HCT116 (cell line): ENCODE results near the gene FBXL19. TPM values are rescaled to one million over a fixed set of nuclear protein-coding genes. Genes with fewer than 3 reads are reported as not detected.

ENCODE experiments used
- ATAC-seq: fragments of 200-7000 bp; cut with Tn5 transposase; 2 replicates; pipeline ENCODE4 v1.9.1; 2020; ENCODE audit warnings: mild to moderate bottlenecking, moderate library complexity
- BruUV-seq: library from RNA; stranded (reverse); fragments of 400-500 nt; replicated peaks from 2 replicates; lab custom pipeline; 2021; lab: Mats Ljungman, UMichigan
- CTCF ChIA-PET: fragments of 300-600 bp; sonication (Branson Sonifier 250); formaldehyde crosslinking; loops from one replicate; lab custom pipeline; 2021; ENCODE audit warnings: antibody characterized with exemption; lab: Charles Lee
- POLR2A ChIA-PET: fragments of 300-600, 350-600 bp; sonication (Branson Sonifier 250); formaldehyde crosslinking; loops from one replicate; lab custom pipeline; 2021; ENCODE audit warnings: antibody characterized with exemption; lab: Charles Lee
- RAD21 ChIA-PET, 2 experiments: fragments of 300-600 bp; sonication (Branson Sonifier 250); formaldehyde crosslinking; loops; one replicate each; lab custom pipeline; 2023; ENCODE audit warnings: low total read pairs in 2 of 2; ENCODE audit not compliant: uncharacterized antibody in 2 of 2, unreplicated experiment in 2 of 2, low non-redundant PET in 1 of 2; lab: Charles Lee
- DNase-seq: peaks from one replicate; pipeline ENCODE4 v3.0.0-alpha.2; 2010; ENCODE audit warnings: low read depth, low spot score
- H2AFZ ChIP-seq: fragments of 200-600 bp; shearing (Covaris generic), sonication (generic); 2 replicates; pipeline ENCODE4 v1.6.1; 2017; ENCODE audit warnings: low read depth, mixed run types, mixed read lengths, antibody characterized with exemption, low read length; ENCODE audit not compliant: poor library complexity, severe bottlenecking
- H3K27ac ChIP-seq: 2 replicates; pipeline ENCODE4 v1.5.1; 2012; ENCODE audit warnings: low read depth, low read length
- H3K27me3 ChIP-seq: fragments of 200-600 bp; sonication (generic); 2 replicates; pipeline ENCODE4 v1.6.1; 2016; ENCODE audit warnings: mixed run types, low read length, mixed read lengths; ENCODE audit not compliant: insufficient read depth
- H3K36me3 ChIP-seq, 2 experiments: fragments of 200-500 bp in 1 of 2; fragments of 200-600 bp in 1 of 2; sonication (Bioruptor generic) in 1 of 2; sonication (generic) in 1 of 2; 2 replicates each; pipeline versions ENCODE4 v1.5.1 to v1.6.1; 2014 to 2016; ENCODE audit warnings: low read length in 2 of 2, inconsistent platforms in 1 of 2, mixed read lengths in 1 of 2, mixed run types in 1 of 2; ENCODE audit not compliant: insufficient read depth in 2 of 2, control insufficient read depth in 1 of 2
- H3K4me1 ChIP-seq, 2 experiments: fragments of 200-600 bp in 1 of 2; sonication (generic) in 1 of 2; 2 replicates each; pipeline versions ENCODE4 v1.5.1 to v1.6.1; 2012 to 2017; ENCODE audit warnings: low read length in 2 of 2, inconsistent platforms in 1 of 2, mild to moderate bottlenecking in 1 of 2, mixed read lengths in 1 of 2, mixed run types in 1 of 2, moderate library complexity in 1 of 2; ENCODE audit not compliant: insufficient read depth in 2 of 2, control insufficient read depth in 1 of 2
- H3K4me2 ChIP-seq: fragments of 200-600 bp; sonication (generic); 2 replicates; pipeline ENCODE4 v1.6.1; 2017; ENCODE audit warnings: mixed run types, low read length, mixed read lengths
- H3K4me3 ChIP-seq, 2 experiments: fragments of 200-600 bp in 1 of 2; sonication (generic) in 1 of 2; replicated peaks in 1 of 2; 2 replicates each; pipeline ENCODE4 v1.5.1; 2011 to 2016; ENCODE audit warnings: low read length in 2 of 2, control low read depth in 1 of 2, low read depth in 1 of 2, mild to moderate bottlenecking in 1 of 2, mixed read lengths in 1 of 2, mixed run types in 1 of 2
- H3K79me2 ChIP-seq: fragments of 200-600 bp; sonication (generic); 2 replicates; pipeline ENCODE4 v1.6.1; 2017; ENCODE audit warnings: mild to moderate bottlenecking, mixed run types, low read length, moderate library complexity, mixed read lengths; ENCODE audit not compliant: insufficient read depth
- H3K9ac ChIP-seq: fragments of 200-600 bp; sonication (generic); 2 replicates; pipeline ENCODE4 v1.6.1; 2016; ENCODE audit warnings: low read length, mixed read lengths
- H3K9me2 ChIP-seq: fragments of 200-600 bp; sonication (generic), shearing (Covaris generic); 2 replicates; pipeline ENCODE4 v1.6.1; 2017; ENCODE audit warnings: mixed run types, mild to moderate bottlenecking, moderate library complexity; ENCODE audit not compliant: insufficient read depth
- H3K9me3 ChIP-seq, 2 experiments: fragments of 200-500 bp in 1 of 2; fragments of 200-600 bp in 1 of 2; sonication (Bioruptor generic) in 1 of 2; sonication (generic) in 1 of 2; 2 replicates each; pipeline ENCODE4 v1.6.1; 2014 to 2017; ENCODE audit warnings: low read length in 2 of 2, mixed read lengths in 2 of 2, inconsistent platforms in 1 of 2, low read depth in 1 of 2, mild to moderate bottlenecking in 1 of 2, mixed run types in 1 of 2, moderate library complexity in 1 of 2; ENCODE audit not compliant: control insufficient read depth in 1 of 2, insufficient read depth in 1 of 2
- H4K20me1 ChIP-seq: fragments of 200-600 bp; sonication (generic), shearing (Covaris generic); 2 replicates; pipeline ENCODE4 v1.6.1; 2017; ENCODE audit warnings: mixed run types, mild to moderate bottlenecking, moderate library complexity; ENCODE audit not compliant: insufficient read depth
- ATF3 ChIP-seq: IDR thresholded peaks from 2 replicates; pipeline ENCODE4 v1.6.1; 2012
- CTCF ChIP-seq, 3 experiments: fragments of 200-600 bp in 1 of 3; sonication (generic) in 1 of 3; IDR thresholded peaks in 2 of 3; conservative IDR thresholded peaks in 1 of 3; 2 replicates each; pipeline ENCODE4 v1.5.1; 2012 to 2017; ENCODE audit warnings: low read depth in 2 of 3, low read length in 2 of 3, antibody characterized with exemption in 1 of 3, borderline replicate concordance in 1 of 3, control low read depth in 1 of 3, mild to moderate bottlenecking in 1 of 3, mixed read lengths in 1 of 3, mixed run types in 1 of 3, moderate library complexity in 1 of 3; ENCODE audit not compliant: insufficient read depth in 1 of 3
- POLR2AphosphoS5 ChIP-seq: IDR thresholded peaks from 2 replicates; pipeline ENCODE4 v1.6.1; 2011; ENCODE audit warnings: mild to moderate bottlenecking, low read depth, low read length, moderate library complexity
- TCF7L2 ChIP-seq: IDR thresholded peaks from 2 replicates; pipeline ENCODE4 v1.7.0; 2011; ENCODE audit warnings: borderline replicate concordance, inconsistent platforms; ENCODE audit not compliant: insufficient read depth, insufficient read length; ENCODE audit errors: extremely low read depth
- intact Hi-C: fragments of 100-400 bp; cut with micrococcal nuclease; formaldehyde crosslinking; loops from 2 replicates; pipeline ENCODE4 v1.10.0; 2022
- total RNA-seq: library from RNA; stranded (reverse); gene quantifications from one replicate; pipeline ENCODE4 v1.2.1, GENCODE V29; 2021; ENCODE audit not compliant: unreplicated experiment

Gene FBXL19
- total RNA-seq, 1 experiment from 2014 or later = 45.2 TPM

GRCh38 chr16:30956601-30957455, 33.5 kb downstream of the FBXL19 start:
- Histone ChIP-seq H4K20me1 (no peaks in the 10 kb centered on the region), H3K4me3 (peak overlapping the region; percentile 74 to 88), H3K36me3 (peaks cover 26 to 30% of the 10 kb centered on the region in 2 experiments), H3K27me3 (no peaks in the 10 kb centered on the region), H3K9ac (peak overlapping the region; percentile 88)
- ChIA-PET POLR2A (no interaction called here), RAD21 (no interaction called here)
- intact Hi-C loops = loop anchor here (10.0 kb wide), 2 partner anchors 138 to 488 kb away; partner anchors contain the start of genes VKORC1 and ZNF843
- TF ChIP-seq POLR2AphosphoS5 (peak; percentile 27; the same call in 1 of the 2 replicates), TCF7L2 (peak; percentile 37), ATF3 (no peak), CTCF (IDR thresholded peaks at IDR 0.05 in 2 of 3, conservative IDR thresholded peaks at IDR 0.05 in 1 of 3; ENCODE audit: borderline replicate concordance in 1 of 3, insufficient read depth in 1 of 3, low read depth in 2 of 3, low read length in 2 of 3) (peak in 2 of 3 experiments; percentile 12 to 36; a peak in 3 of 6 replicates)
- TF ChIP-seq, all 23 proteins: peak for 3
- H3K9me2 ChIP-seq = no peaks in the 10 kb centered on the region
- H3K79me2 ChIP-seq = peaks cover 28% of the 10 kb centered on the region
- H3K4me2 ChIP-seq = peak overlapping the region; percentile 95
- CTCF ChIA-PET = no interaction called here
- H3K9me3 ChIP-seq = no peaks in the 10 kb centered on the region
- DNase-seq = peak; percentile 72
- BruUV-seq = TSS peak; percentile 84
- peak overlapping the region; percentile 100 for H3K27ac ChIP-seq
- peaks cover 22 to 32% of the 10 kb centered on the region in 2 experiments for H3K4me1 ChIP-seq
- H2AFZ ChIP-seq = peak overlapping the region; percentile 96
- peak; percentile 70 for ATAC-seq
